NCI-H1048 (cell line): ENCODE data around the gene GRB7.
"Not testable (repeated sequence)": the region's sequence is repeated elsewhere in the genome, so short reads cannot be mapped to it uniquely, and the experiment has no call there.

Experiments
- DNase-seq: peaks from one replicate; lab custom pipeline; 2025; lab: John Stamatoyannopoulos, UW

The GRB7 gene

GRCh38 chr17:39736319-39737165 is 1.2 kb upstream of the GRB7 start:
- DNase-seq, result no peak

DNA sequence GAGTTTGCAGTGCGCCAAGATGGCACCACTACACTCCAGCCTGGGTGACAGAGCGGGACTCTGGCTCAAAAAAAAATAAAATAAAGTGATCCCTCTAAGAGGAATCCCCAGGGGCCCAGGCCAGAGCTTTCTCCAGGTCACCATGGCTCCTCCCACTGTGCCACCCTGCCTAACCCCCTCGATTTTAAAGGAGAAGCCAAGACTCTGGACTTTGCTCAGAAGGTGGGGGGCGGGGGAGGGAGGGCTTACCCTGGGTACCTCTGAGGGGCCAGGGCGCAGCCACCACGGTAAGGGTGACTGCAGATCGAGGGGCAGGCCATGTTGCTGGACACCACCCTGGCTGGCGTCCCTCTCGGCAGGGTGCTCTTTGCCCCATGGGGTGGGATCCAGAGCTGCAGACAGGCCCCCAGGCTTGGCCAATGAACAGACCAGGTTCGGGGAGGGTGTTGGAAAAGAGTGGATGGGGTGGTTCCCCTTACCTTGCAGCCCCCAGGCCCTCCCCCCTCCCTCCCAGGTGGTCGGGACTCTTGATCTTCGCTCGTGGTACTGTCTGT is 455 bp upstream of the GRB7 start:
- DNase-seq, result no peak

GRCh38 chr17:39738568-39738901 is 797 bp downstream of the GRB7 start:
- no peak for DNase-seq

DNA sequence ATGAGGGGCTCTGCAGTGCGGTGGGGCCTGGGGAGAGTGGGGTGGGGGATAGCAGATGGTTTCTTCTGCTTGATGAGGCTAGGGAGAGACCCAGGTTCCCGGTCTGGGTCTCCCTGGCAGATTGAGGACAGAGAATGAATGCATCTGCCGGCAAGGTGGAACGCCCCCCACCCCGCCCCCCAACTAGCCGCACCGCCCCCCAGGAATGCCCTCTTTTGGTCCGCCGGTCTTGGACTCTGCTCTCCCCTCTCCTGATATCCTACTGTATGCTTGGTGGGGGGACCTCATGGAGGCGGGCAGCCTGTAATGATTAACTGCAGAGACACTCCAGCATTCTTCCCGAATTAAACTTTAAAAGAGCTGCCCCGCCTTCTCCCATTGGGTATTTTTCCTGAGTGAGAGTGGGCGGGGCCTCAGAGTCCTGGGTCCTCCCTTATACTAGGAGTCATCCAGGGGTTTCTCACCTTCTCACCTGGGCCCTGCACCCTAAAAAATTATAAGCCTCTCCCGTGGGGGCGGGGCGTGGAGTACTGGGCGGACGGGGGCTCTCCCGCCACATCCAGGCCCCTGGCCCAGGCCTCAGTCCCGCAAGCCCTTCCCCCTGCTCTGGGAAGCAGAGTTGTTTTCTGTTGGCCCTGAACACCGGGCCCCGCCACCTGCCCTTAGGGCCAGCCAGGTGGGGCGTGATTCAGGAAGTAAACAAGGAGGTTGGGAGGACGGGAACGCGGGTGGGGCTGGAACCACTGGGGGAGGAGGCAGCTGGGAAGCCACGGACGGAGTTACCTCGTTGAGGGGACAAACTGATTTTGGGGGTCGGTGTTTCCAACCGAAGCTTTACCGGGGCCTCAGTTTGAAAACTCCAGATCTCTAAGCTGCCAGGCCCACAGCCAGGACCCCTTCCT is 1.5 kb downstream of the GRB7 start:
- DNase-seq, result no peak

DNA sequence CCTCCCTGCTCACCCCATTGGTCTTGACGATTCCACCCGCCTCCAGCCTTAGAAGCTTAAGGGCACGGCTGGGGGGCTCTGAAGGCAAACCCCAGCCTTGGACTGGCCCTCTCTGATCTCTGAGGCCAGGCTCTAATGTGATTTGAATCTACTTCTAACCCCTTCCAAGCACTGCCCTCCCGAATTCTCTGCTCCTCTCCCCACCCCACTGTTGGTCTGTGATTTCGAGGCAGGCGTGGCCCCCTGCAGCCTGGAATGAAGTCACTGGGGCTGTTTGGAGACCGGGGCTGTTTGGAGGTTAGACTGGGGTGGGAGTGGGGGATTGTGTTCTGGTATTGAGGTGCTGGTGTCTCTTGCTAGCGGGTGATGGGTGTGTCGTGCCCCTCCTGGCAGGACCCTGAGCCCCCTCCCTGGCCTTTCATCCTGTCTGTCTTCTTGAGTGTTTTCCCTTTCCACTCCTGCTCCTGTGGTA is 2.2 kb downstream of the GRB7 start:
- DNase-seq, result no peak

DNA sequence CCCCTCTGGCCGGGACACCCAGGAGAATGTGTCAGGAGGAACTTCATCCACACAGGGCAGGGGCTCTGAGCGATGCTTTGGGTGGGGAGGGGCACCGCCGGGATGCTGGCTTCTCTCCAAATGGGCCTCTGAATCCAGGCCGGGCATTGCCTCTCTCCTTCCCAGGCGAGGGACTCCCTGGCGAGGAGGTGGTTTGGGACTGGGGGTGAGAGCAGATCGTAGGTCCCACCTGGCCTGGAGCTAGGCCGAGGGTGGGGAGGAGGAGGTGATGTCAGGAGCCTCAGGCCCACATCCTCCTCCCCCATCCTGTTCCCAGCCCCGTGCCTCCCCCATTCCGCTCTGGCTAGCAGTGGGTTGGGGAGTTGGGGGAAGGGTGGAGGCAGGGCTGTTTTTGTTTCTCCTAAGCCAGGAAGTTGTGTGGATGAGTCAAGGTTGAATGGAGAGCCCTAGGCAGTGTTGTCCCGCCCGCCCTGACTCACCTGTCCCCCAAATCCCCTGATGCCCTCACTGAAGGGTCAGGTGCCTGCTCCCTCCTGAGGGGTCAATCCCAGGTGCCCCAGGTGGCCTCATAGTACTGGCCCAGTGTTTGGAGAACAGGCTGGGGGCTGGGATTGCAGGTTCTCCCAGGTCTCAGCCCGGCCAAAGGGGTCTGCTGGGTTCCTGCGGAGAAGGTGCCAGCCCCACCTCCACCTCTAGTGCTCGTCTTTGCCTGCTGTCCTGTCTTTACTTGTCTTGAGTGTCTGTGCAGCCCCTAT is 2.8 kb downstream of the GRB7 start:
- DNase-seq, result no peak

DNA sequence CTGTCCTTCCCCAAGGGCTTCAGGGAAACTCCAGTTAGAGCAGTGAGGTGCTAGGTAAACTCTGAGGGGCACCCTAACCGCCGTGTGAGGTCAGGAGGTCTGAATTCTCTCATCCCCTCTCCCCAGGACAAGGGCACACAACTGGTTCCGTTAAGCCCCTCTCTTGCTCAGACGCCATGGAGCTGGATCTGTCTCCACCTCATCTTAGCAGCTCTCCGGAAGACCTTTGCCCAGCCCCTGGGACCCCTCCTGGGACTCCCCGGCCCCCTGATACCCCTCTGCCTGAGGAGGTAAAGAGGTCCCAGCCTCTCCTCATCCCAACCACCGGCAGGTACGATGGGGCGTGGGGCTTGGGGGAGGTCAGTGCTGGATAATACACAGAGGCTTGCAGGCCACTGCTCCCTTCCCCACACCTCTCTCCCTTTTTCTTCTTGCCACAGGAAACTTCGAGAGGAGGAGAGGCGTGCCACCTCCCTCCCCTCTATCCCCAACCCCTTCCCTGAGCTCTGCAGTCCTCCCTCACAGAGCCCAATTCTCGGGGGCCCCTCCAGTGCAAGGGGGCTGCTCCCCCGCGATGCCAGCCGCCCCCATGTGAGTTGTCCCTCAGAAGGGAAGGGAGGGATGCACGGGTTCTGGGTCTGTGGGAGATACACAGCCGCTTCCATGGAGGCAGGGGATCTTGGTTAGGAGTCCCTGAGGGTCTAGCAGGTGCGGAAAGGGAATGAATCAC is 4.6 kb downstream of the GRB7 start:
- no peak for DNase-seq

- no peak for DNase-seq
Observed at GRCh38 chr17:39742856-39743436, 5.2 kb downstream of the GRB7 start.

GRCh38 chr17:39744075-39744835 is 6.5 kb downstream of the GRB7 start:
- no peak for DNase-seq

GRCh38 chr17:39744836-39745215 is 7.1 kb downstream of the GRB7 start:
- DNase-seq, result no peak

- no peak for DNase-seq
Observed at GRCh38 chr17:39745335-39746144, 7.8 kb downstream of the GRB7 start.

DNA sequence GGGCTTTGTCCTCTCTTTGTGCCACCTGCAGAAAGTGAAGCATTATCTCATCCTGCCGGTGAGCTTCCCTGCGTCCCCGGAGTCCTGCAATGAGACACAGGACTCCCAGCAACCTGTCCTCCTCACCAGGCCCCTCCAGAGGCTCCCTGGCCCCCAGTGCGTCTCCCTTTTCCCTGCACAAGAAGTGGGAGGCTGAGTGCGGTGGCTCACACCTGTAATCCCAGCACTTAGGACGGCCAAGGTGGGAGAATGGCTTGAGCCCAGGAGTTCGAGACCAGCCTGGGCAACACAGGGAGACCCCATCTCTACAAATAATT is 8.4 kb downstream of the GRB7 start:
- DNase-seq, result no peak

DNA sequence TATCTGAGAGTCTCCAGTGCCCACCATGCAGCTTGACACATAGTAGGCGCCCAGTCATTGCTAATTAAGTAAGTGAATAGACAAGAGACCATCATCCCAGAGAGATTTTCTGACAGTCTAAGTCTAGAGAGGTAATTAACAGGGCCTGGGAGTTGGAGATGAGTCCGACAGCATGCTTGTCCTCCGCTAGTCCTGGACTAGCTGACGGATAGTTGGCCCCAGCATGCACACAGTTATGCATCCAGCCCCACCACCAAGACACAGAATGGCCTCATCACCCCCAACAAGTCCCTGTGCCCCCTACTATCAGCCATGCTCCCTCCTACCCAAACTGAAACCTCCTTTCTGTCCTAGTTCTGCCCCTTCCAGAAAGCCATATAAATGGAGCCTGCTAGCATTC is 10.0 kb downstream of the GRB7 start:
- no peak for DNase-seq

GRCh38 chr17:39748444-39749034 is 10.8 kb downstream of the GRB7 start:
- DNase-seq, result not testable (repeated sequence)

DNA sequence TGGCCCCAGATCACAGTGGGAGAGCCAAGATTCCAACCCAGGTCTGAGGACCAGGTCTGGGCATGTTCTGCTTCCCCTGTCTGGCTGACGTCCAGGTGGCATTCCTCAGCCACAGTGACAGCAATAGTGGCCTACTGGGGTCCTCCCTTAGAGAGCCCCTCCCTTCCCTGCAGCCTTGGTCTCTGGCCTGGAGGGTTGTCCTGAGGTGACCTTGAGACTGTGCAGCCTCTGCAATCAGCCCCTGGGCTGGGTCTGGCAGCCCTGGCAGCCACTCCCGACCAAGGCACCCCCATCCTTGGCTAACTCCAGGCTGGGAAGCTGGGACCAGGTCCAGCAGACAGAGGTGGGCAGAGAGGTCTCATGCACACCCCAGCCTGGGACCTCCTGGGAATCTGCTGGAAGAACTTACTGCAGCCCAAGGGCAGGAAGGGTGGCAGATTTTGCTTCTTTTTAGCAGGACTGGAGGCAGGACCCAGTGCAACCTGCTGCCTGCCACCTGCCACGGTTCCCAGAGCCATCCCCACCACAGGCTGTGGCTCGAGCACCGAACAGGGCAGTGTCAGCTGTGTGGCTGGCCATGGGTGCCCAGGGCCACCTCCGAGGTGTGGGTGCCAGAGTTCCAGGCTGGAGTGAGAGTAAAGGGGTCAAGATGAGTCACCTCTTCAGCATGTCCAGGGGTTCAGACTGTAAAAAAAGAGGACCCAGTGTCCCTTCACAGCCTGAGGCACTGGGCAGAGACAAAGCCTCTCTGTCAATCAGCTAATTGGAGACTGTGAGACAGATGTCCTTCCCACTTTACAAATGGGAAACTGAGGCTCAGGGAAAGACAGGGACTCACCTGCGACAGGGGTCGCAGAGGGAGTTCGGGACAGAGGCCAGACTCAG is 12.6 kb downstream of the GRB7 start:
- DNase-seq, result no peak

DNA sequence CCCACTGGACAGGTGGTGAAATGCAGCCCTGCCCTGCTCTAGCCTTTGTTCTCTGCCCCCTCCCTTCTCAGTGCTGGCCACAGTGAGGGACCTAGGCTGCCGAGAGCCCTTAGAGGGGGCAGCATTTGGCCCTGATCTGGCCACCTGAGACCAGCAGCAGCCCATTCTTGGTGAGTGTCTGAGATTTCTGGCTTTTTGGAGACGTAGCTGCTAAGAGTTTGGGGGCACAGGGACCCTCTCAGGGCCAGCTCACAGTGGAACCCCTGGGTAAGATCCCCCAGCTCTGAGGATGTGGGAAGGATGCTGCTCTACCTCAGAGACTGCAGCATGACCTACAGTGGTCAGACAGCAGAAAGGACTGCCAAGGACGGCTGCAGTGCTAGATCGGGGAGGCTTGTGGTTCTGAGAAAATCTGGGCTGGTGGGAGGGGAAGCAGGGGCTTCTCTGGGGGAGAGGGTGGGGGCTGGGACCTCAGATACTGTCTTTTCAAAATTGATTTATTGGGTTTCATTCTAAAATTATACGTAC is 13.3 kb downstream of the GRB7 start:
- DNase-seq, result no peak

- no peak for DNase-seq
Observed at GRCh38 chr17:39751637-39752036, 13.9 kb downstream of the GRB7 start.
